ENCODE data around the gene RBCK1. TPM values are rescaled to one million over a fixed set of nuclear protein-coding genes. Genes with fewer than 3 reads are reported as not detected.

The RBCK1 gene
- polyA plus RNA-seq, 1 donor from 2014 or later = 38.4 TPM

GRCh38 chr20:438571-439469, 30.7 kb downstream of the RBCK1 start:
- Histone ChIP-seq H3K79me2 (replicated peaks; ENCODE audit: insufficient read depth, low read length) (no peaks in the 10 kb centered on the region), H3F3A (ENCODE audit: insufficient read depth, low read length, poor library complexity, severe bottlenecking) (no peaks in the 10 kb centered on the region), H3K27ac (ENCODE audit: low read length) (no peak overlapping the region), H4K20me1 (ENCODE audit: insufficient read depth) (no peaks in the 10 kb centered on the region), H3K9me3 (ENCODE audit: low read length) (no peaks in the 10 kb centered on the region), H3K4me3 (ENCODE audit: low read length) (no peak overlapping the region), H2AFZ (ENCODE audit: low read depth, low read length) (no peak overlapping the region), H3K27me3 (ENCODE audit: insufficient read depth, low read depth, low read length) (no peaks in the 10 kb centered on the region), H3K4me2 (ENCODE audit: low read length) (no peak overlapping the region), H3K36me3 (ENCODE audit: insufficient read depth, low read length) (peaks cover 12% of the 10 kb centered on the region), H3K9me2 (ENCODE audit: insufficient read depth, low read length) (no peaks in the 10 kb centered on the region), H3K9ac (ENCODE audit: low read length) (no peak overlapping the region)
- TF ChIP-seq EP300 (conservative IDR thresholded peaks at IDR 0.05; ENCODE audit: poor library complexity, severe bottlenecking) (no peak), RAD21 (conservative IDR thresholded peaks at IDR 0.05) (no peak), POLR2AphosphoS5 (IDR thresholded peaks at IDR 0.05) (no peak), TAF1 (IDR thresholded peaks at IDR 0.05; ENCODE audit: low read depth) (no peak), EZH2 (IDR thresholded peaks at IDR 0.05; ENCODE audit: borderline replicate concordance, insufficient read depth, low read length, poor library complexity, severe bottlenecking) (no peak), SMC3 (conservative IDR thresholded peaks at IDR 0.05; ENCODE audit: poor library complexity) (no peak), MXI1 (conservative IDR thresholded peaks at IDR 0.05; ENCODE audit: poor library complexity, severe bottlenecking) (no peak)
- TF ChIP-seq, protein P1, sequence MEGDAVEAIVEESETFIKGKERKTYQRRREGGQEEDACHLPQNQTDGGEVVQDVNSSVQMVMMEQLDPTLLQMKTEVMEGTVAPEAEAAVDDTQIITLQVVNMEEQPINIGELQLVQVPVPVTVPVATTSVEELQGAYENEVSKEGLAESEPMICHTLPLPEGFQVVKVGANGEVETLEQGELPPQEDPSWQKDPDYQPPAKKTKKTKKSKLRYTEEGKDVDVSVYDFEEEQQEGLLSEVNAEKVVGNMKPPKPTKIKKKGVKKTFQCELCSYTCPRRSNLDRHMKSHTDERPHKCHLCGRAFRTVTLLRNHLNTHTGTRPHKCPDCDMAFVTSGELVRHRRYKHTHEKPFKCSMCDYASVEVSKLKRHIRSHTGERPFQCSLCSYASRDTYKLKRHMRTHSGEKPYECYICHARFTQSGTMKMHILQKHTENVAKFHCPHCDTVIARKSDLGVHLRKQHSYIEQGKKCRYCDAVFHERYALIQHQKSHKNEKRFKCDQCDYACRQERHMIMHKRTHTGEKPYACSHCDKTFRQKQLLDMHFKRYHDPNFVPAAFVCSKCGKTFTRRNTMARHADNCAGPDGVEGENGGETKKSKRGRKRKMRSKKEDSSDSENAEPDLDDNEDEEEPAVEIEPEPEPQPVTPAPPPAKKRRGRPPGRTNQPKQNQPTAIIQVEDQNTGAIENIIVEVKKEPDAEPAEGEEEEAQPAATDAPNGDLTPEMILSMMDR (IDR thresholded peaks at IDR 0.05; ENCODE audit: poor library complexity, severe bottlenecking) = no peak

- no peaks in the 10 kb centered on the region for H3K9me2 ChIP-seq (ENCODE audit: insufficient read depth, low read length)
- H2AFZ ChIP-seq (ENCODE audit: low read depth, low read length) = no peak overlapping the region
- no peak overlapping the region for H3K9ac ChIP-seq (ENCODE audit: low read length)
- no peaks in the 10 kb centered on the region for H4K20me1 ChIP-seq (ENCODE audit: insufficient read depth)
- H3K4me2 ChIP-seq (ENCODE audit: low read length) = no peak overlapping the region
- no peaks in the 10 kb centered on the region for H3F3A ChIP-seq (ENCODE audit: insufficient read depth, low read length, poor library complexity, severe bottlenecking)
- TF ChIP-seq MXI1 (conservative IDR thresholded peaks at IDR 0.05; ENCODE audit: poor library complexity, severe bottlenecking) = no peak
- no peak for TF ChIP-seq TAF1 (IDR thresholded peaks at IDR 0.05; ENCODE audit: low read depth)
- TF ChIP-seq RAD21 (conservative IDR thresholded peaks at IDR 0.05) = no peak
- TF ChIP-seq REST (IDR thresholded peaks at IDR 0.05; ENCODE audit: borderline replicate concordance) = no peak
- no peak for TF ChIP-seq EZH2 (IDR thresholded peaks at IDR 0.05; ENCODE audit: borderline replicate concordance, insufficient read depth, low read length, poor library complexity, severe bottlenecking)
- TF ChIP-seq, protein P1 (IDR thresholded peaks at IDR 0.05; ENCODE audit: poor library complexity, severe bottlenecking) = no peak
- TF ChIP-seq SMC3 (conservative IDR thresholded peaks at IDR 0.05; ENCODE audit: poor library complexity) = no peak
- TF ChIP-seq EP300 (conservative IDR thresholded peaks at IDR 0.05; ENCODE audit: poor library complexity, severe bottlenecking) = no peak
- TF ChIP-seq POLR2AphosphoS5 (IDR thresholded peaks at IDR 0.05) = no peak
- peaks cover 12% of the 10 kb centered on the region for H3K36me3 ChIP-seq (ENCODE audit: insufficient read depth, low read length)
- no peaks in the 10 kb centered on the region for H3K27me3 ChIP-seq (ENCODE audit: insufficient read depth, low read depth, low read length)
- H3K27ac ChIP-seq (ENCODE audit: low read length) = no peak overlapping the region
- no peaks in the 10 kb centered on the region for H3K9me3 ChIP-seq (ENCODE audit: low read length)
- H3K79me2 ChIP-seq (replicated peaks; ENCODE audit: insufficient read depth, low read length) = no peaks in the 10 kb centered on the region
- no peak overlapping the region for H3K4me3 ChIP-seq (ENCODE audit: low read length)
Observed at GRCh38 chr20:440148-440547, 32.0 kb downstream of the RBCK1 start.

All from neural cell (in vitro differentiated cells).